Uterus (tissue), 2 donors: ENCODE data around the gene CORIN.

Experiments used
- POLR2A ChIP-seq, 2 donors: fragments of 450-650 bp; IDR thresholded peaks; one replicate each; pipeline ENCODE4 v1.6.1; 2016; ENCODE audit warnings: antibody characterized with exemption in 2 of 2, mild to moderate bottlenecking in 1 of 2, moderate library complexity in 1 of 2
- TF ChIP-seq, protein P1 (sequence below), 4 experiments: fragments of 200-600 bp in 2 of 4; fragments of 450-650 bp in 2 of 4; sonication (generic) in 2 of 4; IDR thresholded peaks; one replicate each; pipeline ENCODE4 v1.5.1; 2016 to 2019; ENCODE audit warnings: antibody characterized with exemption in 4 of 4, mild to moderate bottlenecking in 2 of 4, moderate library complexity in 1 of 4

DNA sequence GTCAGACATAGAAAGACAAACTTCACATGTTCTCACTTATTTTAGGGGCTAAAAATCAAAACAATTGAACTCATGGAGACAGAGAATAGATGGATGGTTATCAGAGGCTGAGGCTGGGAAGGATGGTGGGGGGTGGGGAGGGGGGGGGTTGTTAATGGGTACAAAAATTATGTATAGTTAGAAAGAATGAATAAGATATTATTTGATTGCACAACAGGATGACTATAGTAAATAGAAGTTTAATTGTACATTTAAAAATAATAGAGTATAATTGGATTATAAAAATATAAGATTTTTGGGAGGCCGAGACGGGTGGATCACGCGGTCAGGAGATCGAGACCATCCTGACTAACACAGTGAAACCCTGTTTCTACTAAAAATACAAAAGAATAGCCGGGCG lies 33.3 kb downstream of the CORIN start:
- TF ChIP-seq POLR2A (IDR thresholded peaks at IDR 0.05): no peak
- TF ChIP-seq, protein P1, sequence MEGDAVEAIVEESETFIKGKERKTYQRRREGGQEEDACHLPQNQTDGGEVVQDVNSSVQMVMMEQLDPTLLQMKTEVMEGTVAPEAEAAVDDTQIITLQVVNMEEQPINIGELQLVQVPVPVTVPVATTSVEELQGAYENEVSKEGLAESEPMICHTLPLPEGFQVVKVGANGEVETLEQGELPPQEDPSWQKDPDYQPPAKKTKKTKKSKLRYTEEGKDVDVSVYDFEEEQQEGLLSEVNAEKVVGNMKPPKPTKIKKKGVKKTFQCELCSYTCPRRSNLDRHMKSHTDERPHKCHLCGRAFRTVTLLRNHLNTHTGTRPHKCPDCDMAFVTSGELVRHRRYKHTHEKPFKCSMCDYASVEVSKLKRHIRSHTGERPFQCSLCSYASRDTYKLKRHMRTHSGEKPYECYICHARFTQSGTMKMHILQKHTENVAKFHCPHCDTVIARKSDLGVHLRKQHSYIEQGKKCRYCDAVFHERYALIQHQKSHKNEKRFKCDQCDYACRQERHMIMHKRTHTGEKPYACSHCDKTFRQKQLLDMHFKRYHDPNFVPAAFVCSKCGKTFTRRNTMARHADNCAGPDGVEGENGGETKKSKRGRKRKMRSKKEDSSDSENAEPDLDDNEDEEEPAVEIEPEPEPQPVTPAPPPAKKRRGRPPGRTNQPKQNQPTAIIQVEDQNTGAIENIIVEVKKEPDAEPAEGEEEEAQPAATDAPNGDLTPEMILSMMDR (IDR thresholded peaks at IDR 0.05): no peak
